Activated T-cell treated with anti-CD3 and anti-CD28 coated beads, Interleukin-2, amount 50 U/mL, for 72 hours (primary cell): ENCODE measurements around the gene THSD7A. TPM values are rescaled to one million over a fixed set of nuclear protein-coding genes. Genes with fewer than 3 reads are reported as not detected.

Experiments used
- ATAC-seq, 2 donors: fragments of 150-1000 bp; cut with Tn5 transposase; replicated peaks in 1 of 2; 2 replicates each; pipeline ENCODE4 v1.10.0; 2021; ENCODE audit warnings: moderate library complexity in 2 of 2, mild to moderate bottlenecking in 1 of 2
- DNase-seq, 2 donors: peaks; one replicate each; pipeline ENCODE4 v3.0.0; 2021 to 2022; ENCODE audit warnings: mixed read lengths in 1 of 2
- H3K27ac Mint-ChIP-seq: one replicate; pipeline ENCODE4 v1.8.0; 2022; ENCODE audit warnings: mild to moderate bottlenecking, moderate library complexity, mixed read lengths
- H3K27me3 Mint-ChIP-seq: one replicate; pipeline ENCODE4 v1.8.0; 2022; ENCODE audit warnings: low read depth, mixed read lengths
- H3K36me3 Mint-ChIP-seq, 2 donors: one replicate each; pipeline ENCODE4 v1.8.0; 2022; ENCODE audit warnings: mixed read lengths in 2 of 2, mild to moderate bottlenecking in 1 of 2; ENCODE audit not compliant: insufficient read depth in 2 of 2
- H3K4me1 Mint-ChIP-seq: one replicate; pipeline ENCODE4 v1.8.0; 2022; ENCODE audit warnings: low read depth, mixed read lengths
- H3K4me3 Mint-ChIP-seq, 2 donors: one replicate each; pipeline ENCODE4 v1.8.0; 2022; ENCODE audit warnings: mild to moderate bottlenecking in 2 of 2, mixed read lengths in 2 of 2, moderate library complexity in 2 of 2
- H3K9me3 Mint-ChIP-seq, 2 donors: one replicate each; pipeline ENCODE4 v1.8.0; 2022; ENCODE audit warnings: mixed read lengths in 2 of 2
- total RNA-seq, 2 donors: library from RNA; stranded (reverse); gene quantifications; one replicate each; pipeline ENCODE4 v1.2.3, GENCODE V29; 2022

The THSD7A gene, protein sequence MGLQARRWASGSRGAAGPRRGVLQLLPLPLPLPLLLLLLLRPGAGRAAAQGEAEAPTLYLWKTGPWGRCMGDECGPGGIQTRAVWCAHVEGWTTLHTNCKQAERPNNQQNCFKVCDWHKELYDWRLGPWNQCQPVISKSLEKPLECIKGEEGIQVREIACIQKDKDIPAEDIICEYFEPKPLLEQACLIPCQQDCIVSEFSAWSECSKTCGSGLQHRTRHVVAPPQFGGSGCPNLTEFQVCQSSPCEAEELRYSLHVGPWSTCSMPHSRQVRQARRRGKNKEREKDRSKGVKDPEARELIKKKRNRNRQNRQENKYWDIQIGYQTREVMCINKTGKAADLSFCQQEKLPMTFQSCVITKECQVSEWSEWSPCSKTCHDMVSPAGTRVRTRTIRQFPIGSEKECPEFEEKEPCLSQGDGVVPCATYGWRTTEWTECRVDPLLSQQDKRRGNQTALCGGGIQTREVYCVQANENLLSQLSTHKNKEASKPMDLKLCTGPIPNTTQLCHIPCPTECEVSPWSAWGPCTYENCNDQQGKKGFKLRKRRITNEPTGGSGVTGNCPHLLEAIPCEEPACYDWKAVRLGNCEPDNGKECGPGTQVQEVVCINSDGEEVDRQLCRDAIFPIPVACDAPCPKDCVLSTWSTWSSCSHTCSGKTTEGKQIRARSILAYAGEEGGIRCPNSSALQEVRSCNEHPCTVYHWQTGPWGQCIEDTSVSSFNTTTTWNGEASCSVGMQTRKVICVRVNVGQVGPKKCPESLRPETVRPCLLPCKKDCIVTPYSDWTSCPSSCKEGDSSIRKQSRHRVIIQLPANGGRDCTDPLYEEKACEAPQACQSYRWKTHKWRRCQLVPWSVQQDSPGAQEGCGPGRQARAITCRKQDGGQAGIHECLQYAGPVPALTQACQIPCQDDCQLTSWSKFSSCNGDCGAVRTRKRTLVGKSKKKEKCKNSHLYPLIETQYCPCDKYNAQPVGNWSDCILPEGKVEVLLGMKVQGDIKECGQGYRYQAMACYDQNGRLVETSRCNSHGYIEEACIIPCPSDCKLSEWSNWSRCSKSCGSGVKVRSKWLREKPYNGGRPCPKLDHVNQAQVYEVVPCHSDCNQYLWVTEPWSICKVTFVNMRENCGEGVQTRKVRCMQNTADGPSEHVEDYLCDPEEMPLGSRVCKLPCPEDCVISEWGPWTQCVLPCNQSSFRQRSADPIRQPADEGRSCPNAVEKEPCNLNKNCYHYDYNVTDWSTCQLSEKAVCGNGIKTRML (N-terminal part only)
- not detected for total RNA-seq

GRCh38 chr7:11831736-11832495 lies at the start of gene THSD7A:
TSS of gene THSD7A (minus strand) at chr7:11832198. CDS start at chr7:11831946, 252 bp downstream.
- peaks cover 43% of the 10 kb centered on the region for H3K27me3 Mint-ChIP-seq
- no peak within 1 kb of the TSS for H3K27ac Mint-ChIP-seq
- peak within 1 kb of the TSS; percentile 54 to 87 for H3K4me3 Mint-ChIP-seq
- H3K4me1 Mint-ChIP-seq: peaks cover 3% of the 10 kb centered on the region
- H3K9me3 Mint-ChIP-seq: no peaks in the 10 kb centered on the region
- DNase-seq (peak; percentile 7 to 25), ATAC-seq (peak; percentile 69 to 78)
- no peaks in the 10 kb centered on the region for H3K36me3 Mint-ChIP-seq

GRCh38 chr7:11881680-11882079 lies 49.7 kb upstream of the THSD7A start:
- no peak for ATAC-seq
- Mint-ChIP-seq H3K36me3 (no peaks in the 10 kb centered on the region), H3K4me3 (no peak overlapping the region), H3K9me3 (peaks cover 2 to 3% of the 10 kb centered on the region in 2 donors), H3K27ac (no peak overlapping the region), H3K27me3 (no peaks in the 10 kb centered on the region), H3K4me1 (no peaks in the 10 kb centered on the region)
- DNase-seq: no peak

GRCh38 chr7:11875635-11876034 lies 43.6 kb upstream of the THSD7A start:
- Mint-ChIP-seq H3K27ac (no peak overlapping the region), H3K27me3 (no peaks in the 10 kb centered on the region), H3K36me3 (no peaks in the 10 kb centered on the region), H3K4me1 (no peaks in the 10 kb centered on the region), H3K9me3 (peaks cover 2 to 3% of the 10 kb centered on the region in 2 donors), H3K4me3 (no peak overlapping the region)
- ATAC-seq: no peak
- no peak for DNase-seq

GRCh38 chr7:11865671-11866070 lies 33.7 kb upstream of the THSD7A start:
- Mint-ChIP-seq H3K9me3 (peaks cover 5 to 9% of the 10 kb centered on the region in 2 donors), H3K27ac (no peak overlapping the region), H3K4me1 (no peaks in the 10 kb centered on the region), H3K4me3 (no peak overlapping the region), H3K36me3 (no peaks in the 10 kb centered on the region), H3K27me3 (no peaks in the 10 kb centered on the region)
- DNase-seq: no peak
- no peak for ATAC-seq

DNA sequence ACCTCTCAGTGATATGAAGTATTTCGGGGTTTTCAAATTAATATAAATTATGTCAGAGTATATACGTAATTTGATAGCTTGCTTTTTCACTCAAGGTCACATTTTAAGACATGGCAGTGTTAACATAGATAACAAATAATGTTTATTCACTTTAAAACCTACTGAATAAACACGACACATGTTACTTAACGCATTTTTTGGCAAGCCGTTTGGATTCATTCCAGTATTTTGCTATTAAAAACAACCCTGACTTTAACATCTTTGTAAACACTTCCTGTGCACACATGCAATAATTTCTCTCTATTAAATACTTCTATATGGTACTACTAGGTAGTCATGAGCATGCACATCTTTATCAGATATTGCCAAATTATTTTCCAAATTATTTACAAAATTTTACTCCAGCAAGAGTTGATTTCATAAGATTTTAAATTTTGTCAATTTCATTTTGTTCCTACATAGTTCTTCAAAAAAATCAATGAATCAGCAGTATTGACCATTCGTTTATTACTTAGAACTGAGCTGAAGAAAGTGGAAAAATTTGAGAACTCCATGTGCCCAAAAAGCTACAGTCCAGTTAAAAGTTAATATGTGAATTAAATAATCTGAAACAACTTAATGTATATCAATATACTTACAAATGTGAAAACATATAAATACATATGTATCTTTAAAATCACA lies 26.8 kb upstream of the THSD7A start:
- H3K4me3 Mint-ChIP-seq: no peak overlapping the region
- peaks cover 0 to 4% of the 10 kb centered on the region in 2 donors for H3K9me3 Mint-ChIP-seq
- ATAC-seq (no peak), DNase-seq (no peak)
- H3K4me1 Mint-ChIP-seq: no peaks in the 10 kb centered on the region
- no peak overlapping the region for H3K27ac Mint-ChIP-seq
- no peaks in the 10 kb centered on the region for H3K36me3 Mint-ChIP-seq
- no peaks in the 10 kb centered on the region for H3K27me3 Mint-ChIP-seq

GRCh38 chr7:11858026-11858425 lies 26.0 kb upstream of the THSD7A start:
- ATAC-seq (no peak), DNase-seq (no peak)
- Mint-ChIP-seq H3K4me1 (no peaks in the 10 kb centered on the region), H3K36me3 (no peaks in the 10 kb centered on the region), H3K27me3 (no peaks in the 10 kb centered on the region), H3K4me3 (no peak overlapping the region), H3K9me3 (peaks cover 1 to 4% of the 10 kb centered on the region in 2 donors), H3K27ac (no peak overlapping the region)

DNA sequence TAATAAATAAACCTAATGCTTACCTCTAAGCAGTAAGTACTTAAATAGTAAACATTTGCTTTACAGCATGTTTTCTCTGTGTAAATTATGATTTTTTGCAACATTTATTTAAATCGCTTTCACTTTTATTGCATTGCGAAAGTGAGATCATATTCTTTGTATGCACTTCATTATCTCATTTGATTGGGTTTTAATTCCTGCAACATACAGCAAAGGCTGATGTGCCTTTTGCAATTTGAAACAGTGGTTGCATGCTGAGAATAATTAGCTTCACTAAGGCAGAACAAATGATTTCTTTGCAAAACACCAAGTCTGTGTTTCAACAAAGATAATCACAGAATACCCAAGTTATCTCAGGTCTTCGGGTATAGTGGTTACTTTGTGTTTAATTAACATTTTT lies 16.3 kb upstream of the THSD7A start:
- ATAC-seq: no peak
- H3K4me1 Mint-ChIP-seq: no peaks in the 10 kb centered on the region
- no peak overlapping the region for H3K4me3 Mint-ChIP-seq
- H3K9me3 Mint-ChIP-seq: no peaks in the 10 kb centered on the region
- no peaks in the 10 kb centered on the region for H3K36me3 Mint-ChIP-seq
- no peak overlapping the region for H3K27ac Mint-ChIP-seq
- no peak for DNase-seq
- no peaks in the 10 kb centered on the region for H3K27me3 Mint-ChIP-seq

DNA sequence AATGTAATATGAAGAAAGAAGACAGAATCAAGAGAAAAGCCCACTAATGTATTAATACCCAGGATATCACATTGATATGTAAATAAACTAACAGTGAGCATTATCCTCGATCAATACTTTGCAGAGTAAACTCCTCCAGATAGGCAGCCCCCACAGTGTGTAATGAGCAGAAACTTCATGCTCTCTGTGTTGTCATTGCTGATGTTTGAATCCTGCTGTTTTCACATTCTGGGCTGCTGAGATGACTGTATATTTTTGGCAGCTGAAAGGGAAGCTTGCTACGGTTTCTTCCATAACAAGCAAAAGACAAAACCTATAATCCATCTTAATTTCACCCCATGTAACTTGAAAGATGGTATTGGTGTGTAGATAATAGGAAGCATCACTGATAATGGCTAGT lies 15.3 kb upstream of the THSD7A start:
- H3K4me3 Mint-ChIP-seq: no peak overlapping the region
- no peak for ATAC-seq
- H3K9me3 Mint-ChIP-seq: no peaks in the 10 kb centered on the region
- H3K27ac Mint-ChIP-seq: no peak overlapping the region
- no peaks in the 10 kb centered on the region for H3K27me3 Mint-ChIP-seq
- H3K4me1 Mint-ChIP-seq: no peaks in the 10 kb centered on the region
- no peak for DNase-seq
- no peaks in the 10 kb centered on the region for H3K36me3 Mint-ChIP-seq

GRCh38 chr7:11846361-11846955 lies 14.5 kb upstream of the THSD7A start:
- no peaks in the 10 kb centered on the region for H3K36me3 Mint-ChIP-seq
- no peaks in the 10 kb centered on the region for H3K4me1 Mint-ChIP-seq
- DNase-seq (no peak), ATAC-seq (no peak)
- H3K4me3 Mint-ChIP-seq: no peak overlapping the region
- H3K27ac Mint-ChIP-seq: no peak overlapping the region
- H3K27me3 Mint-ChIP-seq: no peaks in the 10 kb centered on the region
- no peaks in the 10 kb centered on the region for H3K9me3 Mint-ChIP-seq

DNA sequence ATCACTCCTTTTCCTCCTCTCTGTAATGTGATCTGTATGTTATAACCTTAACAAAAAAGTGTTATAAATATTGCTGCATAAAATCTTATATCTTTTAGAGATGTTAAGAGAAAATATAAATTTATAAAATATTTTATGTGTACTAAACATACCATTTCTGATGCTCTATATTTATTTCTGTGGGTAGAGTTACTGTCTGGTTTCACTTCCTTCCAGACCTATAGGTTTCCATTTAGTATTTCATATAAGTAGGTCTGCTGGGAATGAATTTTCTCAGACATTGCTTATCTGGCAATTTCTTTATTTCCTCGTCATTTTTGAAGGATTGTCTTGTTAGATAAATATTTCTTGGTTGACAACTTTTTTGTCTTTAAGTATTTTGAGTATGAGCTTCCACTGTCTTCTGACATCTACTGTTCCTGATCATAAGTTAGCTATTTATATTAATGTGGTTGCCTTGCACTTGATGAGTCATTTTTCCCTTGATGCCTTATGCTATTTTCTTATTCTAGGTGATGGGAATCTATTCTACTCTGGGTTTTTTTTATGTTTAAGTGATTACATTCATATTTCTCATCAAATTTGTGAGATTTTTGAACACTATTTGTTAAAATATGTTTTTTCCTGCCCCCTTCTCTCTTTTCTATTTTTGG lies 11.2 kb upstream of the THSD7A start:
- Mint-ChIP-seq H3K27ac (no peak overlapping the region), H3K4me3 (no peak overlapping the region), H3K4me1 (no peaks in the 10 kb centered on the region), H3K27me3 (no peaks in the 10 kb centered on the region), H3K36me3 (no peaks in the 10 kb centered on the region), H3K9me3 (no peaks in the 10 kb centered on the region)
- ATAC-seq: no peak
- no peak for DNase-seq

DNA sequence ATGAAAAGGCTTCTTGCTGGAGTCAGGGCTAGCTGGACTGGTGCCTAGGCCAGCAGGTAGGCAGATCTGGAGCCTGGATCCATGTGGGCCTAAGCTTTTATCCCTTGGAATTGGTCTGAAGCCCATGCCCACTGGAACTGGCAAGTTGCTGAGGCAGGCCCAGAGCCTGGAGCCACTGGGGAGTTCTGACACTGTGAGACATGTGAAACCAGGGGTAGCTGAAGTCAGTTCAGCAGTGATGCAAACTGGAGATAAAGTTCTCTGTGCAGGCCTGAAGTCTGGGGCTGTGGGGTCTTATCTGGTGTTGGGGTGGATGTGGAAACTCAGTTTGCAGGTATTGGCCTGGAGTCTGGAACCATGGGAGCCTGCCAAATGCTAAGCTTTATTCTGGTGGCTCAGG lies 9.7 kb upstream of the THSD7A start:
- ATAC-seq (no peak), DNase-seq (no peak)
- no peak overlapping the region for H3K27ac Mint-ChIP-seq
- no peaks in the 10 kb centered on the region for H3K9me3 Mint-ChIP-seq
- no peaks in the 10 kb centered on the region for H3K27me3 Mint-ChIP-seq
- H3K4me1 Mint-ChIP-seq: no peaks in the 10 kb centered on the region
- no peaks in the 10 kb centered on the region for H3K36me3 Mint-ChIP-seq
- no peak overlapping the region for H3K4me3 Mint-ChIP-seq
